ENCODE measurements around the gene MATCAP1.

Gene MATCAP1

DNA sequence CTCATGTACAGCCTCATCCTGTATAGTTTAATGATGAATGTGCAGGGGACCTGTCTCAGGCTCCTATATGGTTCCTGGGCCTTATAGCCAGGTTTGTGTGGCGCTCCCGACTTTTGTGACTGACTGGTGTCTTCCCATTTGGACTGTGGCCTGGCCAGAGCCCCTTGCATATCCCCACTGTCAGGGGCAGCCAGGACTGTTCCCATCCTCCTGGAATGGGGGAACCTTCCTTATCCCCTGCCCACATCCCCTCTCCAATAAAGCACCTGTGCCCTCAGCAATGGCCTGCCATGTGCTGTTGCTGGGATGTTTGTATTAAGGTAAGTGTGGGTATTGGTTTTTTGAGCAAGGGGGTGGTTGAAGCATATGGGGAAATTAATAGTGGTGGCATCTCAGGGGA, 35.5 kb downstream of the MATCAP1 start:
- H3K4me1 Mint-ChIP-seq (ENCODE audit: low read depth in 2 of 2): peaks cover 15 to 17% of the 10 kb centered on the region in 2 donors
- no peaks in the 10 kb centered on the region for H3K9me3 Mint-ChIP-seq
- peak overlapping the region in 1 of 2 donors; percentile 68 for H3K4me3 Mint-ChIP-seq
- no peak for DNase-seq
- H3K27me3 Mint-ChIP-seq: no peaks in the 10 kb centered on the region
- peak overlapping the region in 1 of 2 donors; percentile 65 for H3K27ac Mint-ChIP-seq
- no peak for ATAC-seq (replicated peaks)
- peaks cover 22% of the 10 kb centered on the region for H3K36me3 Mint-ChIP-seq (ENCODE audit: insufficient read depth)

DNA sequence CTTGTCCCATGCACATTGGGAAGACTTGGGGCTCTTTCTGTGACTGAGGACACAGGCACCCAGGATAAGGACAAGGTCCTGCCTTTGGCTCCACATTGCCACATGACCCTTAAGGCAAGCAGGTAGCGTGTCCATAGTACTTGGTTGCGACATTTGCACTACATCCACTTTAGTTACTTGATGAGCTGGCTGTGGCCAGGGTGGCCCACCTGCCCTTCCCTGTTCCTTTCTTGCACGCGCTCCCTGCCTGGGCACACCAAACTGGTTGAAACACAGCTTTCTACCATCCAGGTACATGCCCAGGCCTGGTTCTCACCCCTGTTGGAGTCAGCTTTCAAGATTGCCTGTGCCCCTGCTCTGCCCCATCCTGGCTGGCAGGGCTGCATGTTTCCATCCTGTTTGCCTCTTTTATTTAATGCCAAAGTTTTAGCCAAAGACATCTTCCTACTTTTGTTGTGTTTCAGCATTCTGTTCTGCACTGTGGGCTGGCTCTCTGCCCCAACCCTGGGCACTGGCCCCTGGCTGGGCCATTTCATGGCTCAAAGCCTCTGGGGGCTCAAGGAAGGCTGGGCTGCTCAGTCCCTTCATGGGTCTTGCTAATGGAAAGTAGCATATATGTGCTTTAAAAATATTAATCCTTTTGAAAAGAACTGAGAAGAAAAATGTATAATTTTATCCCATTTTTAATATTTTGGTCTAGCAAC, 36.2 kb downstream of the MATCAP1 start:
- Mint-ChIP-seq H3K27ac (peak overlapping the region in 1 of 2 donors; percentile 6), H3K9me3 (no peaks in the 10 kb centered on the region), H3K4me1 (ENCODE audit: low read depth in 2 of 2) (peaks cover 8 to 13% of the 10 kb centered on the region in 2 donors), H3K27me3 (no peaks in the 10 kb centered on the region), H3K4me3 (no peak overlapping the region), H3K36me3 (ENCODE audit: insufficient read depth) (peaks cover 22% of the 10 kb centered on the region)
- DNase-seq (no peak), ATAC-seq (replicated peaks) (no peak)

DNA sequence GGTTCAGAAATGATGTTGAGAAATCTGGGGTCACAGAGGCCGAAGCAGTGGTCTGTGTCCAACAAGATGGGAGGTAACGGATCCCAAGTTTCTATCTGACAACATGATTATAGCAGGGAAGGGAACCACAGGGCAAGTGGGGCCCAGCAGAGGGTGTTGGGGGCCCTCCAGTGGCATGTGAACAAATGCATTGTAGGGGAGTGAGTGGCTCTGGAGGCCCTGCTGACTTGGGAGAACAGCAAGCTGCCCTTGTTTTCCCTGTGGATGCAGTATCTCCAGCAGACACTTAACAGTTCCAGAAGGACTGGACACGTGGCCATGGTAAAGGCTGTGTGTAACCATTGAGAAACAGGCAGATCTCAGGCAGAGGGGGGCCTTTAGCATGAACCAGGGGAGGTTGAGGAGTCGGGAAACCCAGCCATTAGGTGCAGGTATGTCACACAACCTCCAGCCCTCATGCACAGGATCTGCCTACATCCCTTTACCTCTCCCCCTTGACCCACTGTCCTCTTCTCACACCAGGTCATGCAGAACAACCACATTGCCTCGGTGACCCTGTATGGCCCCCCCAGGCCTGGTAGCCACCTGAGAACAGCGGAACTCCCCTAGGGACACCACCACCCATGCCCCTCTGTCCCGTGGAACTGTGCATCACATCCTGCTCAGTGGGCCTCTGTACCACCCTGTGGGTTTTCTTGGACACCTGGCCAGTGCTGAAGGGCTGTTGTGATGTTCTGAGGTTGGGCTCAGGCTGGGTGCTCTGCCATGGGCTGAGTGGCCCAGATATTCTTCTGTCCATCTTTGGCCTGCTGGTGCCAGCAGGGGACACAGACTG, 37.0 kb downstream of the MATCAP1 start:
- Mint-ChIP-seq H3K4me3 (no peak overlapping the region), H3K27me3 (no peaks in the 10 kb centered on the region), H3K27ac (no peak overlapping the region), H3K36me3 (ENCODE audit: insufficient read depth) (peaks cover 22% of the 10 kb centered on the region), H3K9me3 (no peaks in the 10 kb centered on the region), H3K4me1 (ENCODE audit: low read depth in 2 of 2) (peaks cover 8 to 11% of the 10 kb centered on the region in 2 donors)
- DNase-seq (no peak), ATAC-seq (replicated peaks) (no peak)

DNA sequence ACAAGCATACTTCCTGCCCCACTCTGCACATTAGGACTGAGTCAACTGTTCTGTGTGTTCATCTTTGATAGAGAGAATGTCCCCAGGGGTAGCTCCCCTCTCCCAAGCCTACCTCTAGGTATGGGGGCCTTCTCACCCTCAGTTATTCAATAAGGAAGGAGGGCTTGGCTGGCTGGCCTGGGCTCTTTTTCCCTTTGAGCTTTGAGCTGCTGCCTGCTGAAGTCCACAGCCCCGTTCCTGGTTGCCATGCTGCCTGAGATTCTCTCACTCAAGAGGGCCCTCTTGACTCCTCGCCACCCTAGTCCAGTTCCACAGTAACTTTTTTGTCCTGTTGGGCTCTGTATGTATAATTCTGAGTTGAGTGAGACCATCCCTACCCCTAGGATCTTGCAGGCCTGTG, 38.0 kb downstream of the MATCAP1 start:
- ATAC-seq (replicated peaks) (no peak), DNase-seq (no peak)
- Mint-ChIP-seq H3K4me3 (no peak overlapping the region), H3K27ac (no peak overlapping the region), H3K9me3 (no peaks in the 10 kb centered on the region), H3K36me3 (ENCODE audit: insufficient read depth) (peaks cover 32% of the 10 kb centered on the region), H3K4me1 (ENCODE audit: low read depth in 2 of 2) (peaks cover 0 to 4% of the 10 kb centered on the region in 2 donors), H3K27me3 (no peaks in the 10 kb centered on the region)

DNA sequence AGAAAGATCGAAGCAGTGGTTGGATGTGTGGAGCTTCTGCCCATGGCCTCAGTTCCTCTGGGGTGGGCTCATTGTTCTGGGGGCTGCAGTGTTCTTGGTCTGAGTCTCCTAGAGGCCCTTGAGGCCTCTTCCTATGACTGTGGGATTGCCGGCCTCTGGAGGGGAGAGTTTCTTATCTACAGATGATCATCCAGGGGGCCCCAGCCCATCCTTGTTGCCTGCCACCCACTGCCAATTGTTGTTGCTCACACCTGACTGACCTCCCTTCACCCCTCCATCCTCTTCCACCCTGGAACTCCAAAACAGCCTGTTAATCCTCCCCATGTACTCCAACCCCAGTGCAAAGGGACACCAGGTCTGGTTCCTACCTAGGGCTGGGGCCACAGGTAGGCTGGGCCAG, 38.8 kb downstream of the MATCAP1 start:
- Mint-ChIP-seq H3K36me3 (ENCODE audit: insufficient read depth) (peaks cover 37% of the 10 kb centered on the region), H3K9me3 (no peaks in the 10 kb centered on the region), H3K27me3 (no peaks in the 10 kb centered on the region), H3K4me1 (ENCODE audit: low read depth in 2 of 2) (peaks cover 0 to 4% of the 10 kb centered on the region in 2 donors), H3K4me3 (no peak overlapping the region), H3K27ac (no peak overlapping the region)
- DNase-seq: no peak
- ATAC-seq (replicated peaks): no peak

DNA sequence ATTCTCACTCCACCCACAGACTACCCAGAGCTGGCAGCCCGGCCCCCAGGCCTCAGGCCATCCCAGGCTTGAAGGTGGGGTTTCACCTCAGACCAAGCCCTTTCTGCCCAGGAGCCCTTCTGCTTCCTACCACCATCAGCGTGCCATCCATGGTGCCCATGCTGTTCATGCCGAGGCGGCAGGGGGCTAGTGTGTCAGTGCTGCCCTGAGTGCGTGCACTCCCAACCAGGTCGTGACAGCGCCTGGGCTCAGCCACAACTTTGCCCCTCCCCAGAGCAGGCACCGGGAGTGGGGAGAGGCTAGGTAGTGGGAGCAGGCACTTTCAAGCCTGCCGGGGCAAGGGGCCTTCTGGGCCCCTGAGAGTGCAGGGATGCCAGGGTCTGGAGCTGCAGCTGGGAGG, 41.4 kb downstream of the MATCAP1 start:
- peaks cover 47% of the 10 kb centered on the region for H3K36me3 Mint-ChIP-seq (ENCODE audit: insufficient read depth)
- ATAC-seq (replicated peaks): no peak
- H3K4me1 Mint-ChIP-seq (ENCODE audit: low read depth in 2 of 2): no peaks in the 10 kb centered on the region
- H3K4me3 Mint-ChIP-seq: no peak overlapping the region
- no peak overlapping the region for H3K27ac Mint-ChIP-seq
- no peaks in the 10 kb centered on the region for H3K9me3 Mint-ChIP-seq
- no peak for DNase-seq
- no peaks in the 10 kb centered on the region for H3K27me3 Mint-ChIP-seq

DNA sequence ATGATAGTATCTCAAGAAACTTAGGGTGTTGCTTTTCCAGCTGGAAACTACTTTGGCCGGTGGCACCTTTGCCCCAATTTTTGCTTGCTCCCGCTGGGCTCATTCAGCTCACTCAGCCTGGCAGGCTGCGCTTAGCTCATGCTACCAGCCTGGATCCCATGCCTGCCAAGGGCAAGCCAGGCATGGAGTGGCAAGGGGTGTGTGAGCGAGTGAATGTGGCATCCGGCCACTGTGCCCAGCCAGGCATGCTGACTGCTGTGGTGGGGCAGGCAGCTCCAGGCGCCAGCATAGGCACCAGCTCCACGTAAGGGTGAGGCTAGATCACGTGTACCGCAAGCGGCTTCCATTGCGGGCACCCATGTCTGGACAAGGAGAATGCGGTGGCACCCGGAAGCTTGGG, 42.4 kb downstream of the MATCAP1 start:
- H3K4me3 Mint-ChIP-seq: no peak overlapping the region

DNA sequence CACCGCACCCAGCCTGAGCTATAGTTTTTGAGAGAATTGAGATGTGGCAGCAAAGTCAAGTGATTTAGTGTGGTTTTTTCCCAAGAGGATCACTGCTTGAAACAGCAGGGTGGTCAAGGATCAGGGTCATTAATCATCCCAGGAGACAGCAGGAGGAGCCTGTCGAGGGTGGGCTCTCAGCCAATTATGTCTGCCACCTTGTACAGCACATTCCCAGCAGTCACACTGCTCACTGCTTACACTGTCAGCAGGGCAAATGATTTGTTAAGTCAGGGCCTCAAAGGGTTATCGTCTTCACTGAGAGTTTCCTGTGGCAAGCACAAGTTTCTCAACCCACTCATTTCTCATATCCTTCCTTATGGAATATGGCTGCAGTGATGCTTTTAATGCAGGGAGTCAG, 46.2 kb downstream of the MATCAP1 start:
- ATAC-seq (replicated peaks): no peak

More for the DNA sequence above, 42.4 kb downstream of the MATCAP1 start:
- no peak for DNase-seq
- Mint-ChIP-seq H3K36me3 (ENCODE audit: insufficient read depth) (peaks cover 56% of the 10 kb centered on the region), H3K27me3 (no peaks in the 10 kb centered on the region), H3K4me1 (ENCODE audit: low read depth in 2 of 2) (no peaks in the 10 kb centered on the region), H3K9me3 (no peaks in the 10 kb centered on the region), H3K27ac (no peak overlapping the region)
- no peak for ATAC-seq (replicated peaks)

DNA sequence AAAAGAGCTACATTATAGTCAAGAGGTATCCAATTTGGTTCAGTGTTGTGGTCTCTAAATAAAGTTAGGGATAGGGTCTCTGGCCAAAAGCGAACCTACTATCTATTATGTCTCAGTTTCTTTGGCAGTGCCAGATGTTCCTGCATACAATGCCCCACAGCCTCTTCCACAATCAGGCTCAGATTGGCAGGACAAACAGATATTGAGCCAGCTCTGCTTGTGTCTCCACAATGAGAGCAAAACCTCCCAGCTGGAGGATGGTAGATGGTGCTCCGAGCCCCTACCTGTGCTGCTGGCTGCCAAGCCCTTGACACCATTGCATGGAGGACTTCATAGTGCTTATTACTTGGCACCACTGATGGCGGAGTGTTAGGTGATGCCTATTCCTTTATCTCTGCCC, 54.3 kb downstream of the MATCAP1 start:
- H3K27ac Mint-ChIP-seq: no peak overlapping the region
- no peak overlapping the region for H3K4me3 Mint-ChIP-seq
- DNase-seq (no peak), ATAC-seq (replicated peaks) (no peak)
- peaks cover 0 to 4% of the 10 kb centered on the region in 2 donors for H3K4me1 Mint-ChIP-seq (ENCODE audit: low read depth in 2 of 2)
- H3K9me3 Mint-ChIP-seq: no peaks in the 10 kb centered on the region
- peaks cover 44% of the 10 kb centered on the region for H3K36me3 Mint-ChIP-seq (ENCODE audit: insufficient read depth)
- no peaks in the 10 kb centered on the region for H3K27me3 Mint-ChIP-seq

More for the DNA sequence above, 46.2 kb downstream of the MATCAP1 start:
- Mint-ChIP-seq H3K9me3 (no peaks in the 10 kb centered on the region), H3K4me1 (ENCODE audit: low read depth in 2 of 2) (no peaks in the 10 kb centered on the region), H3K27ac (no peak overlapping the region), H3K36me3 (ENCODE audit: insufficient read depth) (peaks cover 72% of the 10 kb centered on the region), H3K4me3 (no peak overlapping the region), H3K27me3 (no peaks in the 10 kb centered on the region)
- no peak for DNase-seq

DNA sequence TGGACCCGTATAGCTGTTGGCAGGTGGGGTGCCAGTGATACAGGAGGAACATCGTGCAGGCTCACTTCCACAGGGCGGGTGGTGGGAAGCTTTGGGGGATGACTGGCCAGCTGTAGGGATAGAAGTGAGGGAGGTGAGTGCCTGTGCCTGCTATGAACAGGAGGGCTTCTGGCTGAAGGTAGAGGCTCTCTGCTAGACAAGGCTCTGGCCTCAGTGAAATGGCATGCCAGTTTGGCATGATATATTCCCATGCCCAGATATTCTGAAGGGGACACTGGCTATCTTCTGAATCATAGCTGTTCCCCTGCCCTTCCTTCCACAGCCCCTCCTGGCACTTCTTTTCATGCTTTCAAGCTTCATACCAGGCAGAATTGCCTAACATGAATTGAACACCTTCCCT, 54.9 kb downstream of the MATCAP1 start:
- Mint-ChIP-seq H3K4me3 (no peak overlapping the region), H3K27me3 (no peaks in the 10 kb centered on the region), H3K4me1 (ENCODE audit: low read depth in 2 of 2) (peaks cover 0 to 4% of the 10 kb centered on the region in 2 donors), H3K9me3 (no peaks in the 10 kb centered on the region), H3K27ac (no peak overlapping the region), H3K36me3 (ENCODE audit: insufficient read depth) (peaks cover 45% of the 10 kb centered on the region)
- no peak for ATAC-seq (replicated peaks)
- no peak for DNase-seq

DNA sequence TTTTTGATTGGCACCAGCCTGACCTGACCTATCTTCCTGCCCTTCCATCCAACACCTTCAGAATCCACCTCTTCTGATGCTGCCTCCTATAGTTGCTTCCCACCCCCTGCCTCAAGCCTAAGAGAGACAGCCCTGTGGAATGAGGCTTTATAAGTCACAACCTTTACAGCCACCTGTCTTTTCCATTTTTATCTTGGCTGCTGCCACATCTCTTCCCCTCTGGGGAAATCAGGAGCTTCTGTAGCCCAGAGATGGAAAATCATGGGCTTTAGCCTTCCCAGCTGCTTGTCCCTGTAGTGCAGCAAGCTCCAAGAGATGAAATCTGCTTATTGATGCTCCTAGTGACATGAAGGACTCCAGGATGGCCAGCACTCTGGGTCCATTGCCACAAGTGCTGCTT, 55.3 kb downstream of the MATCAP1 start:
- DNase-seq (no peak), ATAC-seq (replicated peaks) (no peak)
- Mint-ChIP-seq H3K36me3 (ENCODE audit: insufficient read depth) (peaks cover 45% of the 10 kb centered on the region), H3K9me3 (no peaks in the 10 kb centered on the region), H3K27me3 (no peaks in the 10 kb centered on the region), H3K4me3 (no peak overlapping the region), H3K27ac (no peak overlapping the region), H3K4me1 (ENCODE audit: low read depth in 2 of 2) (peaks cover 0 to 8% of the 10 kb centered on the region in 2 donors)

All from effector memory CD8-positive, alpha-beta T cell (primary cell).